ENCODE data around the gene IL17D.
"Not testable (repeated sequence)": the region's sequence is repeated elsewhere in the genome, so short reads cannot be mapped to it uniquely, and the experiment has no call there.

Gene IL17D

DNA sequence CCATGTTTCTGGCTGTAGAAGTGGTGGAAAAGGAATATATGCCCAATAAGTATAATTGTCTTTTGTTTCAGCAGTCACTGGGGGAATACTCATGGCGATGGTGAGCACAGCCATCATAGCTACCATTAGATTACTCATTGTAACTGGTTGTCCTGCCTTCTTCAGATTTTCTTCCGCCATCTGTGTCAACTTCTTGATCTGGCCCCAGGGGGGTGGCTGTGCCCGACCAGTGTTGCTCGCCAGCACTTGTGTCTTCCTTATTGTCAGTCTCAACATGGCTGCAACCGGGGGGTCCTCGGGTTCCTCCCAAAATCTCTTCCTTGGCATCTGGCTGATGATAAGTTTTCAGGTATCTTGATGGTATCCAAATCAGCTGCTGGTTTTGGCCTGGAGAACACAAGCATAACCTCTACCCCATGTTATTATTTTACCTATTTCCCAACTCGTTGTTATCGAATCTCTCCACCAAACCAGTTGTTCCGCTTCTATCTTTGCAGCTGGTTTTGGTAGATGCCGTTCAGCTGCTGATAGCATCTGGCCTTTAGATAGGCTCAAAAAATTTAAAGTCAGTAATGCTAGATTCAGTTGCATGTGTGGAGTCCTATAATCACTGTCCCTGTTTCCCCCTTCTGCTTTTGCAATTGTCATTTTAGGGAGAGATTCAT, 23.0 kb upstream of the IL17D start:
- TF ChIP-seq, protein P1, sequence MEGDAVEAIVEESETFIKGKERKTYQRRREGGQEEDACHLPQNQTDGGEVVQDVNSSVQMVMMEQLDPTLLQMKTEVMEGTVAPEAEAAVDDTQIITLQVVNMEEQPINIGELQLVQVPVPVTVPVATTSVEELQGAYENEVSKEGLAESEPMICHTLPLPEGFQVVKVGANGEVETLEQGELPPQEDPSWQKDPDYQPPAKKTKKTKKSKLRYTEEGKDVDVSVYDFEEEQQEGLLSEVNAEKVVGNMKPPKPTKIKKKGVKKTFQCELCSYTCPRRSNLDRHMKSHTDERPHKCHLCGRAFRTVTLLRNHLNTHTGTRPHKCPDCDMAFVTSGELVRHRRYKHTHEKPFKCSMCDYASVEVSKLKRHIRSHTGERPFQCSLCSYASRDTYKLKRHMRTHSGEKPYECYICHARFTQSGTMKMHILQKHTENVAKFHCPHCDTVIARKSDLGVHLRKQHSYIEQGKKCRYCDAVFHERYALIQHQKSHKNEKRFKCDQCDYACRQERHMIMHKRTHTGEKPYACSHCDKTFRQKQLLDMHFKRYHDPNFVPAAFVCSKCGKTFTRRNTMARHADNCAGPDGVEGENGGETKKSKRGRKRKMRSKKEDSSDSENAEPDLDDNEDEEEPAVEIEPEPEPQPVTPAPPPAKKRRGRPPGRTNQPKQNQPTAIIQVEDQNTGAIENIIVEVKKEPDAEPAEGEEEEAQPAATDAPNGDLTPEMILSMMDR (IDR thresholded peaks at IDR 0.05; ENCODE audit: low read depth, low read length, missing control alignments), result no peak
- H3K4me3 ChIP-seq (replicated peaks; ENCODE audit: low read depth, low read length), result no peak overlapping the region
- DNase-seq (ENCODE audit: extremely low read depth, low read depth), result no peak

DNA sequence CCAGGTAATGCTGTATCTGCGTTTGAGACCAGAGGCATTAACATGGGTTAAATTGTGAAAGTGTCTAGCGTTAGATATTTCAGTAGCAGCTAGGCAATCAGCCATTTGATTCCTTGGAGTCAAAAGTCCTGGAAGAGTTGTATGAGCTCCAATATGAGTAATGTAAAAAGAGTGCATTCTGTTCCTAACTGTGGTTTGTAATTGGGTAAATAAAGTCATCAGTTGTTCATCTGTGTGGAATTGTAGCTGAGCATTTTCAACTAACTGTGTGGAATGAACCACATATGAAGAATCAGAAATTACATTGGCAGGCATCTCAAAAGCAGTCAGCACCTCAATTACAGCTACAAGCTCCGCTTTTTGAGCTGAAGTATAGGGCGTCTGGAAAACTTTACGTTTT, 22.0 kb upstream of the IL17D start:
- not testable (repeated sequence) for H3K4me3 ChIP-seq (replicated peaks; ENCODE audit: low read depth, low read length); DNase-seq (ENCODE audit: extremely low read depth, low read depth)

DNA sequence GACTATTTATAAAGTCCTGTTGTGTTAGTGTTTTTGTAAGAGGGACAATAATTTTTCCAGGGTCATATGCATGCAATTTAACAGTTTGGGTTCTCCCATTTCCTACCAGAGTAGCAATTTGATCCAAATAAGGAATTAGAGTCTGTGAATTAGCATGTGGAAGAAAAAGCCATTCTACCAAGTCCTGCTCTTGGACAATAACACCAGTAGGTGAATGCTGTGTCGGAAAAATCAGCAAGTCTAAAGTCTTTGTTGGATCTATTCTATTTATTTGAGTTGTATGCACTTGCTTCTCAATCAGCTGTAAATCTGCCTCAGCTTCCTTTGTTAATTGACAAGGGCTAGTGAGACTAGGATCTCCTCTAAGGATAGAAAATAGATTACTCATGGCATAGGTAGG, 21.4 kb upstream of the IL17D start:
- no peak for DNase-seq (ENCODE audit: extremely low read depth, low read depth)
- TF ChIP-seq, protein P1 (IDR thresholded peaks at IDR 0.05; ENCODE audit: low read depth, low read length, missing control alignments), result no peak
- H3K4me3 ChIP-seq (replicated peaks; ENCODE audit: low read depth, low read length), result no peak overlapping the region

DNA sequence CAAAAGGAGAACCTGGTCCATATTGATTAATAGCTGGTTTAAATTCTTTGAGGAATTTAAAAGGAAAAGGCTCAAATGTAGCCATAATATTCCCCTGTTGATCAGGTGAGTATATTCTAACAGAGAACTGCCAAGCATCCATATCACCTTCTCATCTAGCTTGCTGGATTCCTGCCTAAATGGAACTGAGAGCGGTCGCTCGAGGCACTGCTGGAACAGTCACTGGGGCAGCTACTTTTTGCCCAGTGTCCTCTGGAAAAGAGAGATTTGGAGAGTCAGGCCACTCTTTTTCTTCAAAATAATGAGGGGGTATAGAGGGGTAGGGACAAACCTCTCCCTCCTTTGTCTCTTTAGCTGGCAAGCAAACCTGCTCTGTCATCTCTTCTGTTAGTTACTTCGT, 19.5 kb upstream of the IL17D start:
- no peak overlapping the region for H3K4me3 ChIP-seq (replicated peaks; ENCODE audit: low read depth, low read length)
- TF ChIP-seq, protein P1 (IDR thresholded peaks at IDR 0.05; ENCODE audit: low read depth, low read length, missing control alignments), result no peak
- DNase-seq (ENCODE audit: extremely low read depth, low read depth), result no peak

DNA sequence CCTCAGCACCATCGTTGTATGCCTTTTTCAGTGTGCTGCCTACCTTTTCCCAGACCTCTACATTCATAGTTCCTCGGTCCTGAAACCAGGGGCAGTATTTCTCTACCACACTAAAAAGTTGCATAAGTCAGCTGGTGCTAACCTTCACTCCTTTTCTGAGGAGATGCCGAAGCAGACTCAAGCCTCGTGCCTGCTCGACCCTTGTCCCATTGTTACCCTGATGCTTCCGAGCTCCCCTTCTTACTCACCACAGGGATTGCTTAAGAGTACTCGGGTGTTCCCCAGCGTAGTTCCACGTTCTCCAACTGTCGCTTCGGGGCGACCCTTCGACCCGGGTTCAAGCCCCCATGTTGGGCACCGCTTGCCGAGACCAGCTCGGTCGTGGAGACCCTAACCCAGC, 19.0 kb upstream of the IL17D start:
- H3K4me3 ChIP-seq (replicated peaks; ENCODE audit: low read depth, low read length), result no peak overlapping the region
- DNase-seq (ENCODE audit: extremely low read depth, low read depth), result no peak
- TF ChIP-seq, protein P1 (IDR thresholded peaks at IDR 0.05; ENCODE audit: low read depth, low read length, missing control alignments), result no peak

DNA sequence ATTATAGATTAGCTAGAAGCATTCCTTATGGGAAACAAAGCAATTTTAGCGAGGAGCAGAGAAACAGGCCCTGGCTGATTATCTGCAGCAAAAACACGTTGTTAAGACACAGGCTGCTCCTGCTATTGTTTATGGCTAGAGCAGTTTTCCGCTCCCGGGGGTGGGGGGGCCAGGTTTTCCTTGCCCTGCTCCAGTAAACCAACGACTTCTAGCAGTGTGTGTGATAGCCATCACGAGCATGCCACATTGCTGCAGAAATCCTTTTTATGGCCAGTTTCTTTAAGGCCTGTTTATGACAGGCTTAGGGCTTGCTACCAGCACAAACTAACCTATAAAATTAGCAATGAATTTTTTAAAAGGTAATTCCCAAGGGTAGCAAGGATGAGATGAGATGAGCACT, 18.4 kb upstream of the IL17D start:
- no peak overlapping the region for H3K4me3 ChIP-seq (replicated peaks; ENCODE audit: low read depth, low read length)
- DNase-seq (ENCODE audit: extremely low read depth, low read depth), result no peak
- TF ChIP-seq, protein P1 (IDR thresholded peaks at IDR 0.05; ENCODE audit: low read depth, low read length, missing control alignments), result no peak

DNA sequence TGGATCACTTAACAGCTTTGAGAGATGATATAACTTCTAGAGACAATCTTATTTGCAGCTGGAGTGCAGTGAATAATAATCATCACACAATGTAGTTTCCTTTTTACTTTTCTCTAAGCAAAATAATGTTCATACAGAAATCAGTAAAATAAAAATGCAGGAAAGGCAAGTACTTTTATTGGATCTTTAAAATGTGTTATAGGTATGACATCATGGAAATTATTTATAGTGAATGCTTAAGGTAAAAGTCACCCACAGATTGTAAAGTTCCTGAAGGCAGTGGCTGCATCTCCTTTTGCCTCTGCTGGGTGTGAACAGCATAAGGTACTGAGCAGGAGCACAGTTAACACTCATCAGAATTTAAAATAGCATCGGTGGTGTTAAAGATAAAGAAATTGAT, 17.3 kb upstream of the IL17D start:
- no peak for DNase-seq (ENCODE audit: extremely low read depth, low read depth)
- H3K4me3 ChIP-seq (replicated peaks; ENCODE audit: low read depth, low read length), result no peak overlapping the region
- TF ChIP-seq, protein P1 (IDR thresholded peaks at IDR 0.05; ENCODE audit: low read depth, low read length, missing control alignments), result no peak
